ENCODE measurements around the gene PKLR. TPM values are rescaled to one million over a fixed set of nuclear protein-coding genes. Genes with fewer than 3 reads are reported as not detected.

PKLR gene
- total and polyA plus RNA-seq, 2 donors (not counting 1 experiment from before 2014, with no cell fraction given) = not detected

- H3K36me3 ChIP-seq (replicated peaks in 1 of 2; ENCODE audit: control extremely low read depth in 1 of 2, control insufficient read depth in 1 of 2, extremely low read depth in 1 of 2, insufficient read depth in 2 of 2, low read length in 1 of 2) = no peaks in the 10 kb centered on the region
- no peaks in the 10 kb centered on the region for H3K27me3 ChIP-seq (replicated peaks in 1 of 4; ENCODE audit: control extremely low read depth in 1 of 4, control insufficient read depth in 3 of 4, insufficient read depth in 4 of 4, low read length in 3 of 4)
- peak within 1 kb of the TSS; percentile 95 for H3K4me2 ChIP-seq (replicated peaks; ENCODE audit: low read depth, low read length, poor library complexity, severe bottlenecking)
- CTCF ChIA-PET = interaction anchor here (0.7 to 5.0 kb wide), 7 partner anchors 12 to 610 kb away, joined by 3 to 46 read pairs (median 6); partner anchors contain the start of genes CLK2, RUSC1 and SCAMP3
- TF ChIP-seq EZH2 (IDR thresholded peaks at IDR 0.05; ENCODE audit: borderline replicate concordance, insufficient read depth, low read depth, low read length, poor library complexity, severe bottlenecking) = no peak
- TF ChIP-seq, protein P1, sequence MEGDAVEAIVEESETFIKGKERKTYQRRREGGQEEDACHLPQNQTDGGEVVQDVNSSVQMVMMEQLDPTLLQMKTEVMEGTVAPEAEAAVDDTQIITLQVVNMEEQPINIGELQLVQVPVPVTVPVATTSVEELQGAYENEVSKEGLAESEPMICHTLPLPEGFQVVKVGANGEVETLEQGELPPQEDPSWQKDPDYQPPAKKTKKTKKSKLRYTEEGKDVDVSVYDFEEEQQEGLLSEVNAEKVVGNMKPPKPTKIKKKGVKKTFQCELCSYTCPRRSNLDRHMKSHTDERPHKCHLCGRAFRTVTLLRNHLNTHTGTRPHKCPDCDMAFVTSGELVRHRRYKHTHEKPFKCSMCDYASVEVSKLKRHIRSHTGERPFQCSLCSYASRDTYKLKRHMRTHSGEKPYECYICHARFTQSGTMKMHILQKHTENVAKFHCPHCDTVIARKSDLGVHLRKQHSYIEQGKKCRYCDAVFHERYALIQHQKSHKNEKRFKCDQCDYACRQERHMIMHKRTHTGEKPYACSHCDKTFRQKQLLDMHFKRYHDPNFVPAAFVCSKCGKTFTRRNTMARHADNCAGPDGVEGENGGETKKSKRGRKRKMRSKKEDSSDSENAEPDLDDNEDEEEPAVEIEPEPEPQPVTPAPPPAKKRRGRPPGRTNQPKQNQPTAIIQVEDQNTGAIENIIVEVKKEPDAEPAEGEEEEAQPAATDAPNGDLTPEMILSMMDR (IDR thresholded peaks at IDR 0.05) = no peak
- DNase-seq (peak; percentile 99), ATAC-seq (ENCODE audit: low read depth) (peak; percentile 99)
- peak within 1 kb of the TSS; percentile 62 to 100 (median 88) for H3K4me3 ChIP-seq (ENCODE audit: control extremely low read depth in 1 of 5, extremely low read depth in 1 of 5, insufficient read depth in 1 of 5, low read depth in 2 of 5, low read length in 4 of 5)
- peaks cover 37% of the 10 kb centered on the region for H3K79me2 ChIP-seq (ENCODE audit: control insufficient read depth, insufficient read depth, low read length)
- intact Hi-C loops (cut with micrococcal nuclease) = loop anchor here (1.0 to 5.0 kb wide), 6 partner anchors 15 to 549 kb away; partner anchors contain the start of genes CLK2, DAP3, GON4L and HCN3
- Mint-ChIP-seq H3K4me3 (peak within 1 kb of the TSS; percentile 93), H3K9me3 (ENCODE audit: insufficient read depth) (no peaks in the 10 kb centered on the region), H3K27me3 (no peaks in the 10 kb centered on the region), H3K4me1 (peaks cover 27% of the 10 kb centered on the region), H3K27ac (peak within 1 kb of the TSS; percentile 93)
- peak within 1 kb of the TSS; percentile 91 for H2AFZ ChIP-seq (ENCODE audit: insufficient read depth, low read depth, low read length, poor library complexity, severe bottlenecking)
- peaks cover 10 to 23% of the 10 kb centered on the region in 2 donors for H3K4me1 ChIP-seq (ENCODE audit: control insufficient read depth in 2 of 2, insufficient read depth in 2 of 2, low read length in 2 of 2)
- POLR2A ChIA-PET = interaction anchor here (0.7 to 1.4 kb wide), 5 partner anchors 15 to 674 kb away, joined by 3 to 4 read pairs (median 3); partner anchors contain the start of genes CLK2 and SCAMP3
- peak within 1 kb of the TSS; percentile 95 for H3K9ac ChIP-seq (ENCODE audit: low read length)
- no peaks in the 10 kb centered on the region for H4K20me1 ChIP-seq (ENCODE audit: control insufficient read depth, insufficient read depth, low read length, poor library complexity, severe bottlenecking)
- H3K27ac ChIP-seq (ENCODE audit: low read length in 2 of 2) = peak within 1 kb of the TSS; percentile 91 to 94
- peaks cover 0 to 2% (median 0%) of the 10 kb centered on the region in 3 donors for H3K9me3 ChIP-seq (ENCODE audit: control extremely low read depth in 1 of 3, control insufficient read depth in 2 of 3, insufficient read depth in 1 of 3, low read length in 2 of 3)
- WGBS (ENCODE audit: insufficient coverage) = 0% methylated on average over 51 of the region's 51 CpGs
These were observed 7.5 kb upstream of the PKLR start, which contains the start of gene FDPS for GRCh38 chr1:155308493-155309422. FDPS (plus strand) TSS chr1:155308866; CDS start chr1:155309790, 924 bp downstream.

Measured in B cell (primary cell).